ENCODE results near the gene ZBTB22. TPM values are rescaled to one million over a fixed set of nuclear protein-coding genes. Genes with fewer than 3 reads are reported as not detected.
A peak's percentile ranks its signal among the peaks of the same experiment; 100 is the strongest.
"Not testable (repeated sequence)": the region's sequence is repeated elsewhere in the genome, so short reads cannot be mapped to it uniquely, and the experiment has no call there.

ZBTB22 gene
- total RNA-seq, 1 experiment from 2014 or later, result 11.7 TPM

- intact Hi-C loops (cut with micrococcal nuclease), result no loop called here
- peaks cover 22% of the 10 kb centered on the region for H4K20me1 ChIP-seq (ENCODE audit: insufficient read depth)
- H3K27ac ChIP-seq (ENCODE audit: low read depth, low read length), result peak overlapping the region; percentile 82
- POLR2A ChIA-PET, result interaction anchor here (1.2 to 2.4 kb wide), 9 partner anchors 12 to 134 kb away, joined by 3 to 12 read pairs (median 7); partner anchors contain the start of genes PFDN6, RGL2, WDR46 and ZBTB22
- peaks cover 44% of the 10 kb centered on the region for H3K79me2 ChIP-seq (ENCODE audit: insufficient read depth, low read length)
- no peaks in the 10 kb centered on the region for H3K27me3 ChIP-seq (ENCODE audit: insufficient read depth, low read length)
- H3K4me3 ChIP-seq (replicated peaks in 1 of 2; ENCODE audit: low read depth in 1 of 2, low read length in 2 of 2), result peak overlapping the region; percentile 34 to 99
- peak; percentile 3 for ATAC-seq
- DNase-seq (ENCODE audit: low read depth, low spot score), result no peak
- H3K36me3 ChIP-seq (ENCODE audit: control insufficient read depth in 1 of 2, insufficient read depth in 2 of 2, low read length in 2 of 2), result peaks cover 31 to 56% of the 10 kb centered on the region in 2 experiments
- H3K4me2 ChIP-seq (ENCODE audit: low read length), result peak overlapping the region; percentile 86
- no peaks in the 10 kb centered on the region for H3K9me3 ChIP-seq (ENCODE audit: control insufficient read depth in 1 of 2, insufficient read depth in 1 of 2, low read depth in 1 of 2, low read length in 2 of 2)
- H3K4me1 ChIP-seq (ENCODE audit: control insufficient read depth in 1 of 2, insufficient read depth in 2 of 2, low read length in 2 of 2), result peaks cover 43 to 68% of the 10 kb centered on the region in 2 experiments
- peak overlapping the region; percentile 98 for H3K9ac ChIP-seq (ENCODE audit: low read length)
- TF ChIP-seq REST (IDR thresholded peaks at IDR 0.05; ENCODE audit: low read depth), result no peak
- no peak for TF ChIP-seq FOSL1 (IDR thresholded peaks at IDR 0.05; ENCODE audit: low read depth)
- no peak for TF ChIP-seq ZNF274 (IDR thresholded peaks at IDR 0.05; ENCODE audit: low read depth, low read length)
- TF ChIP-seq EGR1 (IDR thresholded peaks at IDR 0.05; ENCODE audit: low read depth), result no peak
- TF ChIP-seq JUND (IDR thresholded peaks at IDR 0.05), result no peak
- TF ChIP-seq, protein P1, sequence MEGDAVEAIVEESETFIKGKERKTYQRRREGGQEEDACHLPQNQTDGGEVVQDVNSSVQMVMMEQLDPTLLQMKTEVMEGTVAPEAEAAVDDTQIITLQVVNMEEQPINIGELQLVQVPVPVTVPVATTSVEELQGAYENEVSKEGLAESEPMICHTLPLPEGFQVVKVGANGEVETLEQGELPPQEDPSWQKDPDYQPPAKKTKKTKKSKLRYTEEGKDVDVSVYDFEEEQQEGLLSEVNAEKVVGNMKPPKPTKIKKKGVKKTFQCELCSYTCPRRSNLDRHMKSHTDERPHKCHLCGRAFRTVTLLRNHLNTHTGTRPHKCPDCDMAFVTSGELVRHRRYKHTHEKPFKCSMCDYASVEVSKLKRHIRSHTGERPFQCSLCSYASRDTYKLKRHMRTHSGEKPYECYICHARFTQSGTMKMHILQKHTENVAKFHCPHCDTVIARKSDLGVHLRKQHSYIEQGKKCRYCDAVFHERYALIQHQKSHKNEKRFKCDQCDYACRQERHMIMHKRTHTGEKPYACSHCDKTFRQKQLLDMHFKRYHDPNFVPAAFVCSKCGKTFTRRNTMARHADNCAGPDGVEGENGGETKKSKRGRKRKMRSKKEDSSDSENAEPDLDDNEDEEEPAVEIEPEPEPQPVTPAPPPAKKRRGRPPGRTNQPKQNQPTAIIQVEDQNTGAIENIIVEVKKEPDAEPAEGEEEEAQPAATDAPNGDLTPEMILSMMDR (IDR thresholded peaks at IDR 0.05 in 2 of 3, conservative IDR thresholded peaks at IDR 0.05 in 1 of 3; ENCODE audit: borderline replicate concordance in 1 of 3, insufficient read depth in 1 of 3, low read depth in 2 of 3, low read length in 2 of 3), result no peak
- no peak for TF ChIP-seq POLR2A (IDR thresholded peaks at IDR 0.05; ENCODE audit: borderline replicate concordance, extremely low read depth, insufficient read depth, insufficient read length)
- TF ChIP-seq ATF3 (IDR thresholded peaks at IDR 0.05), result no peak
- no peak for TF ChIP-seq MAX (IDR thresholded peaks at IDR 0.05)
- TF ChIP-seq TCF7L2 (IDR thresholded peaks at IDR 0.05; ENCODE audit: borderline replicate concordance, extremely low read depth, insufficient read depth, insufficient read length), result no peak
- CTCF ChIA-PET, result interaction anchor here (0.6 to 1.8 kb wide), 7 partner anchors 13 to 262 kb away, joined by 3 to 9 read pairs (median 5); partner anchors contain the start of genes PFDN6, RGL2, WDR46 and ZBTB22
- H2AFZ ChIP-seq (ENCODE audit: low read depth, low read length, poor library complexity, severe bottlenecking), result no peak overlapping the region
- RAD21 ChIA-PET (ENCODE audit: low non-redundant PET in 1 of 2, low total read pairs in 2 of 2, uncharacterized antibody in 2 of 2, unreplicated experiment in 2 of 2), result no interaction called here
- no peaks in the 10 kb centered on the region for H3K9me2 ChIP-seq (ENCODE audit: insufficient read depth)
- no TSS peak for BruUV-seq (replicated peaks)
These were observed 41.0 kb downstream of the ZBTB22 start for GRCh38 chr6:33276581-33276863.

GRCh38 chr6:33275795-33276580, 41.6 kb downstream of the ZBTB22 start:
- intact Hi-C loops (cut with micrococcal nuclease); H3K27me3 ChIP-seq (ENCODE audit: insufficient read depth, low read length); BruUV-seq (replicated peaks); H2AFZ ChIP-seq (ENCODE audit: low read depth, low read length, poor library complexity, severe bottlenecking); H3K9me3 ChIP-seq (ENCODE audit: control insufficient read depth in 1 of 2, insufficient read depth in 1 of 2, low read depth in 1 of 2, low read length in 2 of 2); RAD21 ChIA-PET (ENCODE audit: low non-redundant PET in 1 of 2, low total read pairs in 2 of 2, uncharacterized antibody in 2 of 2, unreplicated experiment in 2 of 2); DNase-seq (ENCODE audit: low read depth, low spot score); H3K9me2 ChIP-seq (ENCODE audit: insufficient read depth); ATAC-seq: not testable (repeated sequence)
- POLR2A ChIA-PET, result interaction anchor here (1.2 to 2.4 kb wide), 7 partner anchors 13 to 134 kb away, joined by 3 to 12 read pairs (median 8); partner anchors contain the start of genes PFDN6, RGL2, WDR46 and ZBTB22
- H4K20me1 ChIP-seq (ENCODE audit: insufficient read depth), result peaks cover 22% of the 10 kb centered on the region
- H3K27ac ChIP-seq (ENCODE audit: low read depth, low read length), result peak overlapping the region; percentile 82
- H3K9ac ChIP-seq (ENCODE audit: low read length), result peak overlapping the region; percentile 98
- peaks cover 49% of the 10 kb centered on the region for H3K79me2 ChIP-seq (ENCODE audit: insufficient read depth, low read length)
- H3K4me2 ChIP-seq (ENCODE audit: low read length), result peak overlapping the region; percentile 86
- H3K4me3 ChIP-seq (replicated peaks in 1 of 2; ENCODE audit: low read depth in 1 of 2, low read length in 2 of 2), result peak overlapping the region; percentile 34 to 99
- peaks cover 43 to 66% of the 10 kb centered on the region in 2 experiments for H3K4me1 ChIP-seq (ENCODE audit: control insufficient read depth in 1 of 2, insufficient read depth in 2 of 2, low read length in 2 of 2)
- peaks cover 31 to 56% of the 10 kb centered on the region in 2 experiments for H3K36me3 ChIP-seq (ENCODE audit: control insufficient read depth in 1 of 2, insufficient read depth in 2 of 2, low read length in 2 of 2)
- CTCF ChIA-PET, result interaction anchor here (1.1 kb wide), 1 partner anchor 65 kb away, joined by 3 read pairs; no protein-coding TSS in a partner anchor
